GM21619 (cell line): Measurements from ENCODE around the gene NDST1.

Experiments
- ATAC-seq: cut with Tn5 transposase; IDR thresholded peaks from one replicate; pipeline ENCODE4 v1.9.1; 2021; ENCODE audit not compliant: unreplicated experiment

Gene NDST1

DNA sequence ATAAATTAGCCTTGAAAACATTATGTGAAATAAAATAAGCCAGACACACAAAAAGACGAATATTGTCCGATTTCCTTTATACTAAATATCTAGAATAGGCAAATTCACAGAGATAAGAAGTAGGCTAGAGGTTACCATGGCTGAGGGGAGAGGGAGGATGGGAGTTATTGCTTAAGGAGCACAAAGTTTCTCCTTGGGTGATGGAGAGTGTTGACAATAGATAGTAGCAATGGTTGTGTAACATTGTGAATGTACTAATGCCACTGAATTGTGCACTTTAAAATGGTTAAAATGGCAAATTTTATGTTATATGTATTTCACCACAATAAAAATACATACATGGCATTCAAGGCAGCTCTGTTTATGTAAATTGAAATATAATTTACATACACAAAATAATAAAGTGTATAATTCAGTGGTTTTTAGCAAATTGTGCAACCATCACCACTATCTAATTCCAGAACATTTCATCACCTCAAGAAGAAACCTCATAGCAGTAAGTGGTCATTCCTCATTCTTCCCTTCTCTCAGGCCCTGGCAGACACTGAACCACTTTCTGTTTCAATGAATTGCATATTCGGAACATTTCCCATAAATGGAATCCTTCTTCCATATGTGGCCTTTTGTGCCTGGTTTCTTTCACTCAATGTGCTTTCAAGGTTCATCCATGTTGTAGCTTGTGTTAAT, 59.2 kb downstream of the NDST1 start:
- ATAC-seq: no peak

DNA sequence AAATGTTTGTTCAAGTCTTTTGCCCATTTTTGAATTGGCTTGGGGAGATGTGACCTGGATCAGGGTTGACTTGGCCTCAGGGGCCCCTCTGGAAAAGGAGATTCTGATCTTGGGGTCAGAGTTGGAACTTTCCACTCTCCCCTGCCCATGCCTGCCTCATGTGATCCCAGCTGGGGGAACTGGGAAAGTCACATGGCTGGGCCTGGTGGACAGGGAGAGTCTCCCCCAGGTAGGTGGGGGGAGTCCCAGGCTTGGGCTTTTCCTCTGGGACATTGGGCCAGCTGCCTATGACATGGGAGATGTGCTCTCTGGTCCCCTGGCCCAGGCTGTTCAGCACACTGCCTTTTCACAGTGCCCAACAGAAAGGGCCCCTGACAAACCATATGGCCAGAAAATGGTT, 60.7 kb downstream of the NDST1 start:
- ATAC-seq: no peak

DNA sequence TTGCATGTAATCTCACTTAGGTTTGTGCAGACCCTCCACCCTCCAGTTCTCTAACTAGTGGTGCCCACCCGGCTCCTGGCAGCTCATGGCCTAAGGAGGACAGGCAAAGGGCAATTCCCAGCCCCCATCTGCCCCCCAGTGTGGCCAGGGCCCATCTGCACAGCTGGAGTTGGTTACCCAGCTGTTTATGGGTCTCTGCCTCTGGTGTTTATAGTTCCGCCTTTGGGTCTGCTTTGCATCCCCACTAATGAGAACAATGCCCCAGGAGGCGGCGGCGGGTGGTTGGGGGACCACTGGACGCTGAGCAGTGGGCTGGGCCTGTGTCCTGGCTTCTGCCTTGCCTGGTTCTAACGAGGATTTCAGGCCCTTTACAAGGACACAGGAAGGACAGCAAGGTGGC, 62.4 kb downstream of the NDST1 start:
- ATAC-seq: no peak

DNA sequence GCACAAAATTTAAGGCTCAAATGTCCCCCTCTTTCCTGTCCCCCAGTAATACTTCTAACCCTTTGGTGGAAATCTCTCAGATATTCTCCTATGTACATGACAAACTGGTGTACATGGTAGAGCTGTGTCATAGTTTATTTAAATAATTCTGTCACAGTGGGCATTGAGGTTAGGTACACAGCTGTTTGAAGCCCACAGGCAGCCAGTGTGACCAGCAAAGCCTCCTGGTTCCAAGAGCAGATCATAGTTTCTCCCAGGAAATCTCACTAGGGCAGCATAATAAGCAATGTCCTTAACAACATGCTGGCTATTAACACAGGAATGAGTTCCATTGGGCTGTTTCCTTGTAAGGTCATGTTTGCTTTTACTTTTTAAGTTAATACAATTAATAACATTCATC, 63.9 kb downstream of the NDST1 start:
- no peak for ATAC-seq

DNA sequence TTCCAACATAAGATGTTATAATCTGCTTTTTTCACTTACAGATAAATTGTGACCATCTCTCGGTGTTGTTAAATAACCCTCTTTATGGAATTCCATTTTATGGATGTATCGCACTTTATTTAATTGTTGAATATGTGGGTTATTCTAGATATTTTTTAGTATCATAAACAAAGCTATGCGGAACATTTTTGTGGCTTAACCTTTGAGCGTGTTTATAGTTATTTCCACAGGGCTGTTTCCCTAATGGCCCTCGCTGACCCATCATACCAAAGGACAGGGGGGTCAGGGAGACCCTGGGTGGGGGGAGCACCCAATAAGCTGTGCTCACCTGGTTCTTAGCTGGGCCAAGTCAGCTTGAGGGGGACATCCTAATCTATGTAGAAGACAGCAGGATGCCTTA, 65.3 kb downstream of the NDST1 start:
- no peak for ATAC-seq

DNA sequence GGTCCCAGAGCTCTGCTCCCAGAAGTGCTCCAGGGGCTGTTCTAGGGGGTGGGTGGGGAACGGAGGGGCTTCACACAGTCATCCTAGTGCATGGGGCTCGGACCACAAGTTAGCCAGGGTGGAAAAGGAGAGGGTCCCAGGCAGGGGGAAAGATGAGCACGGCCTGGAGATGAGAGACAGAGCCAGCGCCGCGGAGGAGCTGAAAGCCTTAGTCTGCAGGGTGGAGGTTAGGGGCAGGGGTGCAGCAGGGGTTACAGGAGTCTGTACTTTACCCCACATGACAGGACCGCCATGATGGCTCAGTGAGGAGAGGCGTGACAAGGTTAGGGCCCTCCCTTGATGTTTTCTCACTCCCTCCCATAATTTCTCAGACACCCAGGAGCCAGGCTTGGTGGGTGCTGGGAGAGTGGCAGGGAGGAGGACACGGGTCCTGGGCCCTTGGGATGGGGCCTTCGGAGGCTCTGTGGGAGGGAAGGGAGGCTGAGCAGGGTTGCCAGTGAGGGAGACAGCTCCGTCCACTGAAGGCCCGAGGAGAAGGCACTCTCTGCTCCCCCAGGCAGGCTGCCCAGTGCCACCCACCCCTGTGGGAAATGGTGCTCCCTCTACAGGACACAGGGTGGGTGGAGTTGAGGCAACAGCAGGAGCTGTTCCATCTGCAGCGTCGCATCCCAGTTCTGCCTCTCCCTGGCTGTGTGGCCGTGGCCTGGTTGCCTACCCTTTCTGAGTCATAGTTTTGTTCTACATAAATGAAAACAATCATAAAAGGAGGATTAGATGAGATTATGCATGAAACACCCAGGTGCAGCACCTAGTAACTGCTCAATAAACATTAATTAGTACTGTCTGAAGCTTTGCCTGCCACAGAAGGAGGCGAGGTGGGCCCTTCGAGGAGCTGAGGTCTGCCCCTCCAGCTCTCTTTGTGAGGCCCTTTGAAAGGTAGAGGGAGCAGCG, 66.2 kb downstream of the NDST1 start:
- ATAC-seq: no peak

DNA sequence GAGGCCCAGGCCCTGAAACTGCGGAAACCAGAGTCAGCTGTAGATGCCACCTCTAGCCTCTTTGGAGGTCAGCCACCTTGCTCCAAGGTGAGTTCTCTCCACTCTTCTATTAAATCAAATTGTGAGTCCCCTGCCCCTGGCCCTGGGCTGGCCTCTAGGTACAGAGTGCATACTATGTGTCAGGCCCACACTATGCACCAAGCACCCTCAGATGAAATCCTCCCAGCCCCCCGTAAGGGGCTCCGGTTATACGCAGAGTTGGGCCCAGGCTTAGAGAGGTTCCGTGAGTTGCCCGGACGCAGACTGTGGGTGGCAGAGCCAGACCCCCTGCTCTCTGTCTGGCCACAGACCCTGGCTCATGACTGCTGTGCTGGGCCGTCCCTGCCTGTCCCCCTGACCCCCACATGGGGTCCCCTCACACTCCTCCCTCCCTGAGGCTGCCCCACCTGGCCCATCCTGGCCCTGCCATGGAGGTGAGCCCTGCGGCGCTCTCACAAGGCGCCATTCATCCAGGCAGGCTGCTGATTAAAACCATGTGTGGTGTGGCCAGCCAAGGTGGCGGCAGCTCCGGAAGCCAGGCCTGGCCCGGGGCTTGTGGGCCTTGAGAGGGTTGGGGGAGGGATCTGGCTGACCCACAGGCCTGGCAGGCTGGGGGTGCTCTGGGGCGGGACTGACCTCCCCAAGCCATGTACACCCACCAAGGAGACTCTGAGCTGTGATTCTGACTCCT, 67.1 kb downstream of the NDST1 start:
- no peak for ATAC-seq

DNA sequence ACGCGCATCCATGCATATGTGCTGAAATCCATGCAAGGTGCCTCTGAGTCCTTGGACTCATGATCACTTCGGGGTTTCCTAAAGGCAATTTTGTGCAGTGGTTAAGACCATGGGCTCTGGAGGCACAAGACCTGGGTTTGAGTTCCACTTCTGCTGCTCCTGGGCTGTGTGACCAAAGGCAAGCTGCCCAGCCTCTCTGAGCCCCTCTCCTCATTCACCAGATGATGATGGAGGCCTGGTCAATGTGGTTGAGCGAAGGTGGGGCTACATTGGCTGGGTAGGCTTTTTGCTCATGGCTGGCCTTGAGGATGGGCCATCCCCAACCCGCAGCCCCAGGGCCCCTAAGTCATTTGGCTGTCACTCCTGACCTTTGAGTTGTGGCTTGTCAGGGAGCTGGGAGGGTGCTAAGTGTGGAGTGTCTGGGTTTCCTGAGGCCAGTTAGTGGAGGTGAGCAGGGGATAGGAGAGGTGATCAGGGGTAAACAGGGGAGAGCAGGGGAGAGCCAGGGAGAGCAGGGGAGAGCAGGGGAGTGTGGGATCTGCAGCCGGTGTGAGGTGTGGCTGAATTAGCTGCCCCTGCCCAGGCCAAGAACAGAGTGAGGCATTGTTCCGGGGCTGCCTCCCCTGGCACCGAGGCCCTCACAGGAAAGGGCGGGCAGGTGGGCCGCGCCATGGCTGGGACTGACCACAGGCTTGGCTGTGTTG, 68.0 kb downstream of the NDST1 start:
- no peak for ATAC-seq

DNA sequence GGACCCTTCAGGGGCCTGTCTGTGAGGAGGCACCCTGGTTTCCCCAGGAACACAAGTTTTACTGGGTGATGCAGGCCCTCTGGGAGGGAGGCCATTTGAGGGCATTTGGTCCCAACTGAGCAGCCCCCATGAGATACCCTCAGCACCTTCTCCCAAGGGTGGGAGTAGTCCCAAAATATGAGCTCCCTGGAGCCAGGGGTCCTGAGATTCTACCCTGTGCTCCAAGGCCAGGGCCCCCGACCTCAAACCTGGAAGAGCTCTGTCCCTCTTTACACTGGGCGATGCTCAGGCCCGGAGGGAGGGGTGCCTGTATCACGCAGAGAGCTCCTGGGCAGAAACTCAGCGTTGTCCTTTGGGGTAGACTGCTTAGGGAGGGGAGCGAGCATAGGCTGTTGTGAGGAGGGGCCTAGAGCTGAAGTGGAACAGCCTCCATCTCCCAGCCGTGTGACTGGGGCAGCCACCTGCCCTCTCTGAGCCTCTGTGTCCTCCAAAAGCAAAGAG, 68.6 kb downstream of the NDST1 start:
- no peak for ATAC-seq

DNA sequence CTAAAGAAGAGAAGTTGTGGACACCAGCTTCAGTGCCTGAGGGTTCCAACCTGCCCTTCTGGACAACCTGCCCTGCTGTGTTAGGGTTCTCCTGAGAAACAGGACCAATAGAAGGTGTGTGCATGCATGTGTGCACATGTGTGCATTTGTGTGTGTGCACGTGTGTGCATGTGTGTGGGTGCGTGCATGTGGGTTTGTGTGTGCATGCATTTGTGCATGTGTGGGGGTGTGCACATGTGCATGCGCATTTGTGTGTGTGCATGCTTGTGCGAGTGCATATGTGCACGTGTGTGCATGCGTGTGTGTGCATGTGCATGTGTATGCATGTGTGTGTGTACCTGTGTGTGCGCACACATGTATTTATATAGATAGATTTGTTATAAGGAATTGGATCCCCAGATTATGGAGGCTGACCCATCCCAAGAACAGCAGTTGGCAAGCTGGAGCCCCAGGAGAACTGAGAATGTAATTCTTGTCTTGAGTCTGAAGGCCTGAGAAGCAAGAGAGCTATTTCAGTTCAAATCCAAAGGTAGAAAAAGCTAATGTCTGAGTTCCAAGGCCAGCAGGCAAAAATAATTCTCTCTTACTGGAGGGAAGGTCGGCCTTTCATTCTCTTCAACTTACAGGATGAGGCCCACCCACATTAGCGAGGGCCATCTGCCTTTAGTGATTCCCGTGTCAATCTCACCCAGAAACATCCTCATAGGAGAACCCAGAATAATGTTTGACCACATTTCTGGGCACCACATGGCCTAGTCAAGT, 69.6 kb downstream of the NDST1 start:
- ATAC-seq: no peak

DNA sequence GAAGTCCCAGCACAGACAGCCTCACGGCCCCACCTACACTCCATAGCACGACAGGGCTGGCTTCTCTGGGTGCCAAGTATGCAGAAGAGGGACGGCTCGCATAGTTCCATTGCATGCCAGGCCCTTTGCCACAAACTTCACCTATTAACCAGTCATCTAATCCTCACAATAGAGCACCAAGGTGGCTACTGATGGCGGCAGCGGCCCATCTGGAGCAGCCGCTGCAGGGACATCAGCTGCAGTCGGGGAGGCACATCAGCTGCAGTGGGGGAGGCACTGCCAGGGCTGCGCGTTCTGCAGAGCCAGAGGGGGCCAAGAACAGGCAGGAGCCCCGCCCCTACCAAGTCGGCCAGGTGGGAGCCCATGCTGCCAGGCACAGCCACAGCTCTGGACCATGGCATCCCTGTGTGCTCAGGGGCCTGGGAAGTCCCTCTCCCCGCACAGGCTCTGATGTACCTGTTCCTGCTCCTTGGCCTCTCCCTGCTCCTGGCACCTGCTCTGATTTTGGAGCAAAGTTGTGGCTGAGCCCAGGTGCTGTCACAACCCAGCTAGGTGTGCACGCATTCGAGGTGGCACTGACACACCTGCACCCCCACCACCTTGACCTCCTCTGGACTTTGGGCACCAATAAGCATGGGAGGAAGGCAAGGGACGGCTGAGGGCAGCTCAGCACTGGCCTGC, 71.0 kb downstream of the NDST1 start:
- ATAC-seq: no peak

DNA sequence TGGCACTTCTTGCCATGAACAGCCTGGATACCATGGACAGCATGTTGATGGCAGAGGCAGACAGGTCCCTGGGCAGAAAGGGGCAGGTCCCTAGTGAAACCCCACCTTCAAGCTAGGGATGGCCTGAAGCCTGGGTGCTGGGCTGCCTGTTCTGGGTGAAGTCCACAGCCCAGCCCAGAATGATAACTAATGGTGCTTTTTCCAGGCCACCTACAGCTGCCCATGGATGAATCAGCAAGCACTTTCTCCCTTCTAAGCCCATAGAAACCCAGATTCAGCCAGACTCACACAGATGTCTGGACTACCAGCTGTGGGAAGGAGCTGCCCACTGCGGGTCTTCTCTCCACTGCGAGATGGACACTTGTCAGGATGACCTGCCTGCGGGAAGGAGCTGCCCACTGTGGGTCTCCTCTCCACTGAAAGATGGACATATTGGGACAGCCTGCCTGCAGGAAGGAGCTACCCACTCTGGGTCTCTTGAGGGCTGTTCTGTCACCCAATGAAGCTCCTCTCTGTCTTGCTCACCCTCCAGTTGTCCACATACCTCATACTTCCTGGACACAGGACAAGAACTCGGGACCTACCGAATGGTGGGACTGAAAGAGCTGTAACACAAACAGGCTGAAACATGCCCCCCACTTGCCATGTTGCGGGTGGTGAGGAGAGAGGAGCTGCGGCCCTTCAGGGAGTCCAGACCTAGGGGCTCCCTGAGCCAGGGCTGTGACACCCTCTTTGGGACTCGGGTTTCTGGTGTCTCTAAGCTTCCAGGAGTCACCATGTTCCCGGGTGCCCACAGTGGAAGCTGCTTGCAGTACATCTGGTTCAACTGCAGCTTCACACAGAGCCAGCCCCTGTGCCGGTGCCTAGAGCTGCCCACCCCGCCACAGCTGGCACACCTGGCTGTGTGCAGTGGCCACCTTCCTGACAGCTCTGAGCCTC, 71.8 kb downstream of the NDST1 start:
- ATAC-seq: no peak

DNA sequence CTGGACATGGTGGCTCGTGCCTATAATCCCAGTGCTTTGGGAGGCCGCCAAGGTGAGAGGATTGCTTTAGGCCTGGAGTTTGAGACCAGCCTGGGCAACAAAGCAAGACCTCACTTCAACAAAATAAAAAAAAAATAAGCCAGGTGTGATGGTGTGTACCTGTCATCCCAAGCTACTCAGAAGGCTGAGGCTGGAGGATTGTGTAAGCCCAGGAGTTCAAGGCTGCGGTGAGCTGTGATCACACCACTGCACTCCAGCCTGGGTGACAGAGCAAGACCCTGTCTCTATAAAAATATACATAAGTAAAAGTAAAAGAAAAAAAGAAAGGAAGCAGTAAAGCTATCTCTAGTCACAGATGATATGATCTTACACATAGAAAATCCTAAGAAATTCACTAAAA, 73.0 kb downstream of the NDST1 start:
- ATAC-seq: no peak

DNA sequence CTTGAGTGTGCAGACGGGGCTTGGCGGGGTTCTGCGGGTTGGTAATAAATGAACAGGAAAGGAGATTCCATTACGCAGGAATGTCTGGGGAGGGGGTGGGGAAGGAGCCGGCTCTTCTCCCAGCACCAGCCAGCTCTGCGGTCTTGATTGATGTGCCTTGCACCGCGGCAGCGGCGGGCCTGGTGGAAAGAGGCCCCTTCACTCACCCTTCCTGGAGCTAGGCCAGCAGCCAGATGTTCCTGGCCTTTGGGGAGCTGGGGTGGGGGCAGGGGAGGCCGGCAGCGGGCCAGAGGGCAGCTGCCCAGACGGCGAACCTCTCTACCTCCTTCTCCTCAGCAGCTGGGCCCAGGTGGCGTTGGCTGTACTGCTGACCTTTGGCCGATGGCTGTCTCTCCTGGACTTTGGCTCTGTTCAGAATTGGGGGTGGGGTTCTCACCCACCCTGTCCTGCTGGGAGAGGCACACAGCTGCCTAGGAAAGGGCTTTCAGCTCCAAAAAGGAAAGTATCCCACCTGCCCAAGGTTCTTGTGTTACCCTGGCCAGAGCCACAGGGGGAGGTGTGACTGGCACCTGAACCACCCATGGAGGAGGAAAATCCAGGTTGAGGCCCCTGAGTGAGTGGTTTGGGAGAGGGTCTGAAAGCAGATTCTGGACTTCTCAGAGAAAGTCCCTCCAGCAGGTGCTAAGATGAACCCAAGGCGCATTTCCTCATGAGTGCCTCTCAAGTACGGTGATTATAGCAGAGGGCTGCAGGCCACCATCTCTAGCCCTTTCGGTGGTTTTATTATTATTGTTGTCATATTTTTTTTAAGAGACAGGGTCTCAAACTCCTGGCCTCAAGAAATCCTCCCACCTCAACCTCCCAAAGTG, 74.5 kb downstream of the NDST1 start:
- ATAC-seq: no peak

DNA sequence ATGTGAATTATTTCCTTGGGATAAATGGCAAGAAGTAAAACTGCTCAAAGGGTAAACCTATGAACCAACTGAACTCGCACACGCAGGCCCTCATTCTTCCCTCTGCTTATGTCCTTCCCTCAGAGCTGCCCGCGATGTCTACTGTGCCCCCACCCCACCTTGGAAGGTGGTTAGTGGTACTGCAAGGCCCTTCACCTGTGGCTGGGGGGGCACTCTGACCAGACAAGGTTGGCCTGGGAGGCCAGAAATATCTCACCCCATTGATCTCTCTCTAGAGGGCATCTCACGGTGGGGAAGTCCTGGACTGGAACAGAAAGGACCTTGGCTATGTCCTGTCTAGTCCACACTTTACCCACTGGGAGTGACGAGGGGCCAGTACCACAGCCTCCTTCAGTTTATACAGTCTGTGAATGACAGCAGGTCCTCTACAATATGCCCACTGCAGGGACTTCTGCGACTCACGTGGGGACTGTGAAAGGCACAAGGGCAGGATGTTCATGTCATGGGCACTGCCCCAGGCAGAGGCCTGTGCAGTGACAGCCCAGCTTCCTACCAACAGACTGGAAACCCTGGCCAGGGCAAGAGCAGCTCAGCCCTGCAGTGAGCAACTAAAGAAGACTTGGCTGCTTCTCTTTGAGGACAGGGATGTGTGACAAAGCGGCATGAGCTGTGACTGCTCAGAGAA, 75.8 kb downstream of the NDST1 start:
- ATAC-seq: no peak

DNA sequence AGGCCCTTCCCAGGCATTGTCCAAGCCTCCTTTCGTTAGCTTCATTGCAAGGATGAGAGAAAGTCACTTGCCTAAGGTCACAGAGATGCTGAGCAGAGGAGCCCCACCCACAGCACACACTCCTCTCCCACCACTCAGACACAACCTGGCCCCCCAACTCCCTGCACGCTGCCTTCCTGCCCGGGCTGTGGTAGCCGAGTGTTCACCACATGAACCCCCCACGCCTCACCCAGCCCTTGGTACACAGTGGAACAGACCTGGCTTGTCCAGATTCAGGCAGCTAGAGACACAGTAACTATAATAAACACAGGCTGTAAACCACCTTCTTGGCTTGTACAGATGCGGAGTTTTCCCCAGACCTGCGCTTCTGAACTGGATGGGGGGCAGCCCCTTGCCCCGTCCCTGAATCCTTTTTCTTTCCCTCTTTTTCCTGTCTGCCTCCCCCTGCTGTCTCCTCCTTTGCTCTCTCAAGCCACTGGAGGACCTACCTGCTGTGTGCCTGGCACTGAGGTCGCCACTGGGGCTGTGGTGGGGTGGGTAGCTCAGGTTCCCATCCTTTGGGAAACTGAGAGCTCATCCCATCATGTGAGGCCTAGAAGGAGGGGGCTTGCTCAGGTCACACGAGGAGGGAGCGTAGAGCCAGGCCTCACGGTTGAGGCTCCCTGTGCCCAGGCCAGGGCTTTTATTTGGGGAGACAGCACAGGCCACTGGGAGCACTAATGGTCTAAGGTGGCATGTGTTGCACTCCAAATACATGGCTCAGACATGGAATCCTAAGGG, 76.8 kb downstream of the NDST1 start:
- ATAC-seq: no peak
